Natural killer cell (primary cell): ENCODE results near the gene MOCS2. TPM values are rescaled to one million over a fixed set of nuclear protein-coding genes. Genes with fewer than 3 reads are reported as not detected.

Experiments
- ATAC-seq, 3 donors: fragments of 150-1000 bp in 2 of 3; fragments of 200-7000 bp in 1 of 3; cut with Tn5 transposase; 1 replicate in 1 of 3; 2 replicates in 2 of 3; pipeline ENCODE4 v1.10.0; 2021; ENCODE audit warnings: mild to moderate bottlenecking in 2 of 3, moderate library complexity in 2 of 3
- DNase-seq, 2 donors: peaks; one replicate each; pipeline versions ENCODE4 v3.0.0 to v3.0.0-alpha.2; 2013 to 2021; ENCODE audit warnings: mixed read lengths in 1 of 2
- H3K27ac ChIP-seq: one replicate; pipeline ENCODE4 v1.5.1; 2013; ENCODE audit warnings: mild to moderate bottlenecking, low read length
- H3K27me3 ChIP-seq: one replicate; pipeline ENCODE4 v1.6.1; 2013; ENCODE audit warnings: low read length; ENCODE audit not compliant: control insufficient read depth, insufficient read depth
- H3K36me3 ChIP-seq: one replicate; pipeline ENCODE4 v1.6.1; 2013; ENCODE audit warnings: low read length; ENCODE audit not compliant: control insufficient read depth, insufficient read depth
- H3K4me1 ChIP-seq: one replicate; pipeline ENCODE4 v1.6.1; 2013; ENCODE audit warnings: low read length; ENCODE audit not compliant: control insufficient read depth, insufficient read depth
- H3K4me3 ChIP-seq: one replicate; pipeline ENCODE4 v1.5.1; 2013; ENCODE audit warnings: low read length
- H3K9me3 ChIP-seq: one replicate; pipeline ENCODE4 v1.6.1; 2013; ENCODE audit warnings: low read length; ENCODE audit not compliant: control insufficient read depth, insufficient read depth
- H3K27ac Mint-ChIP-seq, 2 donors: one replicate each; pipeline ENCODE4 v1.8.0; 2022; ENCODE audit warnings: mild to moderate bottlenecking in 2 of 2, mixed read lengths in 2 of 2, moderate library complexity in 1 of 2
- H3K27me3 Mint-ChIP-seq, 2 donors: one replicate each; pipeline ENCODE4 v1.8.0; 2022; ENCODE audit warnings: low read depth in 2 of 2, mixed read lengths in 2 of 2
- H3K36me3 Mint-ChIP-seq: one replicate; pipeline ENCODE4 v1.8.0; 2022; ENCODE audit warnings: mixed read lengths
- H3K4me1 Mint-ChIP-seq, 2 donors: one replicate each; pipeline ENCODE4 v1.8.0; 2022; ENCODE audit warnings: mixed read lengths in 2 of 2
- H3K4me3 Mint-ChIP-seq: one replicate; pipeline ENCODE4 v1.8.0; 2022; ENCODE audit warnings: mild to moderate bottlenecking, moderate library complexity, mixed read lengths
- H3K9me3 Mint-ChIP-seq, 2 donors: one replicate each; pipeline ENCODE4 v1.8.0; 2022; ENCODE audit warnings: mixed read lengths in 2 of 2
- WGBS: methylation state at CpG from one replicate; pipeline ENCODE4 v1.1.7; 2013; ENCODE audit warnings: missing lambda C conversion rate; ENCODE audit not compliant: insufficient coverage; 5-methylcytosine and 5-hydroxymethylcytosine counted together
- intact Hi-C: fragments of 100-400 bp; cut with micrococcal nuclease; formaldehyde crosslinking; loops from one replicate; pipeline ENCODE4 v1.14.2; 2022
- total RNA-seq, 4 donors: library from RNA; stranded (reverse); fragments of 120-200 nt in 1 of 4; gene quantifications; one replicate each; pipeline versions ENCODE4 v1.2.3 to v1.2.4, GENCODE V29; 2013 to 2022
- TF ChIP-seq, protein P1 (sequence below): fragments of 200-600 bp; IDR thresholded peaks from one replicate; pipeline ENCODE4 v1.8.0; 2022; ENCODE audit warnings: antibody characterized with exemption

The MOCS2 gene
- total RNA-seq, 3 donors from 2014 or later (not counting 1 experiment from before 2014, with no cell fraction given) = 13.8 to 15.9 (median 14.7) TPM

DNA sequence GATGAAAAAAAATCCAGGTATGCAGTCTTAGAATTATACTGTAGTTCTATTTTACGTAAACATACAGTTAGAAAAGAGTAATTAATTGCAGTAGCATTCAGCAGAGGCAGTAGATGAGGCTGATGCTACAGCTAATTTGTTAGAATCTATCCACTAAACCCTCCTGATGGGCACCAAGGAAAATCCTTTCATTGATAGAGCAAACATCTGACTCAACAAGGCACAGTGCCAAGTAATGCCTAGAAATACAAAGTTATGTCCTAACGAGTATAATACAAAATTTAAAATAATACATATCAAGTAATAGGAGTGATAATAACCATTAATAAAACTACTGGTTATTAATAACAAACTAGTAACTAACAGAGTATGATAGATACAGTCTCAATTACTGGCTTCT, 9.0 kb downstream of the MOCS2 start:
- H3K4me1 ChIP-seq = no peaks in the 10 kb centered on the region
- Mint-ChIP-seq H3K9me3 (no peaks in the 10 kb centered on the region), H3K27ac (no peak overlapping the region), H3K4me1 (peaks cover 8 to 16% of the 10 kb centered on the region in 2 donors), H3K4me3 (no peak overlapping the region), H3K27me3 (no peaks in the 10 kb centered on the region), H3K36me3 (peaks cover 23% of the 10 kb centered on the region)
- no peak for ATAC-seq
- peaks cover 58% of the 10 kb centered on the region for H3K36me3 ChIP-seq
- no peak overlapping the region for H3K4me3 ChIP-seq
- intact Hi-C loops = no loop called here
- DNase-seq = no peak
- TF ChIP-seq, protein P1, sequence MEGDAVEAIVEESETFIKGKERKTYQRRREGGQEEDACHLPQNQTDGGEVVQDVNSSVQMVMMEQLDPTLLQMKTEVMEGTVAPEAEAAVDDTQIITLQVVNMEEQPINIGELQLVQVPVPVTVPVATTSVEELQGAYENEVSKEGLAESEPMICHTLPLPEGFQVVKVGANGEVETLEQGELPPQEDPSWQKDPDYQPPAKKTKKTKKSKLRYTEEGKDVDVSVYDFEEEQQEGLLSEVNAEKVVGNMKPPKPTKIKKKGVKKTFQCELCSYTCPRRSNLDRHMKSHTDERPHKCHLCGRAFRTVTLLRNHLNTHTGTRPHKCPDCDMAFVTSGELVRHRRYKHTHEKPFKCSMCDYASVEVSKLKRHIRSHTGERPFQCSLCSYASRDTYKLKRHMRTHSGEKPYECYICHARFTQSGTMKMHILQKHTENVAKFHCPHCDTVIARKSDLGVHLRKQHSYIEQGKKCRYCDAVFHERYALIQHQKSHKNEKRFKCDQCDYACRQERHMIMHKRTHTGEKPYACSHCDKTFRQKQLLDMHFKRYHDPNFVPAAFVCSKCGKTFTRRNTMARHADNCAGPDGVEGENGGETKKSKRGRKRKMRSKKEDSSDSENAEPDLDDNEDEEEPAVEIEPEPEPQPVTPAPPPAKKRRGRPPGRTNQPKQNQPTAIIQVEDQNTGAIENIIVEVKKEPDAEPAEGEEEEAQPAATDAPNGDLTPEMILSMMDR = no peak
- H3K27ac ChIP-seq = no peak overlapping the region
- WGBS = 100% methylated on average over 1 of the region's 2 CpGs
- H3K27me3 ChIP-seq = no peaks in the 10 kb centered on the region
- H3K9me3 ChIP-seq = no peaks in the 10 kb centered on the region

DNA sequence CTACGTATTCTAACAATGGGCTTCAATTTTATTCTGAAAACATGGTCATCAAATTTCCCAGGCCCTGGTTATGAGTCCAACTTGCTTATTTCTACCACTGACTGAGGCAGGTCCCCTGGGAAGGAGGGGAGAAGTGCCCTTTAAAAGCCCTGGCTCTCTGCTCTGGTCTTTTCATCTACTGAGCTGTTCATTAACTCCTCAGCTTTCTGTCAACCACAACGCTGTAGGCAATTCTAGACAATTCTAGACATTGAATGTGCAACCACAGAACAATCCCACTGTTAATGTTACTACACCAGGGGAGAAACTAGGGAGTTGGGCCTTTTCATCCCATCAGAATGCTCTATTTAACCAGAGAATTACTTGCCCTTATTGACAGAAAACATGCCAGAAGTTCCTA, 10.0 kb downstream of the MOCS2 start:
- no peak overlapping the region for H3K4me3 Mint-ChIP-seq
- Histone ChIP-seq H3K36me3 (peaks cover 56% of the 10 kb centered on the region), H3K4me1 (no peaks in the 10 kb centered on the region), H3K27me3 (no peaks in the 10 kb centered on the region), H3K27ac (no peak overlapping the region), H3K4me3 (no peak overlapping the region), H3K9me3 (no peaks in the 10 kb centered on the region)
- 94% methylated on average over 2 of the region's 2 CpGs for WGBS
- H3K36me3 Mint-ChIP-seq = peaks cover 23% of the 10 kb centered on the region
- no peak overlapping the region for H3K27ac Mint-ChIP-seq
- H3K4me1 Mint-ChIP-seq = peaks cover 0 to 7% of the 10 kb centered on the region in 2 donors
- intact Hi-C loops = no loop called here
- H3K9me3 Mint-ChIP-seq = no peaks in the 10 kb centered on the region
- ATAC-seq (no peak), DNase-seq (no peak)
- TF ChIP-seq, protein P1 = no peak
- no peaks in the 10 kb centered on the region for H3K27me3 Mint-ChIP-seq

DNA sequence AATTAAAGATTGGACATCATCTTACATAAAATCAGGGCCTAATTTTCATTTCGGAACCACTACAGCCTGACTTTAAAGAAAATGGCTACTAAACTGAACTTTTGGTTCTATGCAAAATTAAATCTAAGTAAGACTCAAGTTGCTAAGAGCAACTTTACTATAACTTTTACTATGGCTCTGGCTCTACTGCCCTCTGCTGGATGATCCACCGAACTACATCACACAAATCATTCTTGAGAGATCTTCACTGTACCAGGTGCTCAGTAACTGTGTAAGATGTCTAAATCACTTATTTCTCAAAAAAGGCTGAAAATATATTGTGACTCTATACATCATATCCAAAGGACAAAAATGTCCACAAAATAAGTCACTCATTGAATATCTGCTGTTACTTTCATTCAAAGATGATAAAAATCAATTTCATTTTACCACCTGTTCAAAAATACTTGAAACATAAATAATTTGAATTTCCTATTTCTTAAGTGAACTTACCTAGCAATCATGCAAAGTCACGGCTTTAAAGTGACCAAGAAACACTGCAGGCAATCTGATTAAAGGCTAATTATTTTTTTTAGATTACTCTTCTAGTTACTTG, 13.5 kb downstream of the MOCS2 start:
- DNase-seq (peak; percentile 32 to 83), ATAC-seq (peak; percentile 87 to 93 (median 93))
- no peak overlapping the region for H3K4me3 Mint-ChIP-seq
- 36% methylated on average over 3 of the region's 3 CpGs for WGBS
- peaks cover 18% of the 10 kb centered on the region for H3K36me3 Mint-ChIP-seq
- Histone ChIP-seq H3K36me3 (peaks cover 44% of the 10 kb centered on the region), H3K9me3 (no peaks in the 10 kb centered on the region), H3K27me3 (no peaks in the 10 kb centered on the region), H3K27ac (no peak overlapping the region), H3K4me3 (no peak overlapping the region), H3K4me1 (no peaks in the 10 kb centered on the region)
- H3K4me1 Mint-ChIP-seq = no peaks in the 10 kb centered on the region
- no peaks in the 10 kb centered on the region for H3K27me3 Mint-ChIP-seq
- no peak overlapping the region for H3K27ac Mint-ChIP-seq
- TF ChIP-seq, protein P1 = peak; percentile 93
- intact Hi-C loops = loop anchor here (1.0 kb wide), 1 partner anchor 148 kb away; no protein-coding TSS in a partner anchor
- no peaks in the 10 kb centered on the region for H3K9me3 Mint-ChIP-seq

DNA sequence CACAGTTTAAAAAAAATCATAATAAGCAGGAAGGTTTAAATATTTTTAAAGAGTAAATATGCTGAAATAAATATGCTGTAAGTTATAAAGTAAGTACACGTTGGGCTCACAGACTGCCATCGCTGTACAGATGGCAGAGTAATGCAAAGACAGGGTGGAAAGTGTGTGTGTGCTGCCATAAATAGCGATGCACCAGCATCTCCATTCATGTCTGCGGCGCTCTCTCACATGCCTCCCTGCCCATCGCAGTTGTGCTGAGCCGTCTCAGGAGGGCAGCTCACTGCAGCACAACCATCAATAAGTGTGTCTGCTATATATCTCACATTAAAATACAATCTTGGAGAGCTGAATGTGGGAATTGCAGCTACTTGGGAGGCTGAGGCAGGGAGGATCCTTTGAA, 14.3 kb downstream of the MOCS2 start:
- H3K36me3 ChIP-seq = peaks cover 36% of the 10 kb centered on the region
- H3K4me3 Mint-ChIP-seq = no peak overlapping the region
- DNase-seq = no peak

More for the DNA sequence above, 14.3 kb downstream of the MOCS2 start:
- Mint-ChIP-seq H3K9me3 (no peaks in the 10 kb centered on the region), H3K4me1 (no peaks in the 10 kb centered on the region), H3K27ac (no peak overlapping the region), H3K36me3 (peaks cover 18% of the 10 kb centered on the region), H3K27me3 (no peaks in the 10 kb centered on the region)
- intact Hi-C loops = no loop called here
- H3K4me1 ChIP-seq = no peaks in the 10 kb centered on the region
- TF ChIP-seq, protein P1 = no peak
- 96% methylated on average over 7 of the region's 7 CpGs for WGBS
- no peaks in the 10 kb centered on the region for H3K27me3 ChIP-seq
- ATAC-seq = no peak
- H3K4me3 ChIP-seq = no peak overlapping the region
- H3K9me3 ChIP-seq = no peaks in the 10 kb centered on the region
- H3K27ac ChIP-seq = no peak overlapping the region
